ENCODE results near the gene CD1D. TPM values are rescaled to one million over a fixed set of nuclear protein-coding genes. Genes with fewer than 3 reads are reported as not detected.

Gene CD1D
- total and polyA plus RNA-seq, 2 donors from 2014 or later = 0.77 to 3.2 TPM

DNA sequence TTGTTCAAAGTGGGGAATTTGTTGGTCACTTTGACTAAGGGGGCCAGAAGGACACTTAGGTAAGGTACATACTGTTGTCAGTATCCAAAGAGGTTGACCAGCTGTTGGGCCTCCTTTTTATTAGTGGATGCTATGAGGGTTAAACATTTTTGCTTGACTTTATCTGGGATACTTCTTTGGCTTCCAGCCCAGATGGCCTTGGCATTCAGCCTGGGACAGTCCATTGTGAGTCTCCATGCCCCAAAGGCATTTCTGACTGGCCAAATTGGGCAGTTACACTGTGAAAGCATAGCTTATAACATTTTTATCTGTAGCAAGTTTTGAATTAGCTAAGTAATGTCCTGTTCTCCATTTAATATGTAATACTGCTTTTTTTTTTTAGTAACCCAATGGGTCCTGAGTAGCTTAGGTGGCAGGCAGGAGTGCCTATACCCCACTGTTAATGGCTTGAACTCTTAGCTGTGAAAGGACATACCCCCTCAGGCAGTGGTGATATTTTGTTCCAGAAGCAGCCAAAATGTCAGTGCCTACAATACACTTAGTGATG lies 35.4 kb upstream of the CD1D start:
- H3K9ac ChIP-seq (ENCODE audit: low read length in 3 of 3) = no peak overlapping the region
- H3K4me1 ChIP-seq (ENCODE audit: control insufficient read depth in 2 of 3, insufficient read depth in 2 of 3, low read depth in 1 of 3, low read length in 3 of 3) = peaks cover 0 to 3% (median 0%) of the 10 kb centered on the region in 3 donors

DNA sequence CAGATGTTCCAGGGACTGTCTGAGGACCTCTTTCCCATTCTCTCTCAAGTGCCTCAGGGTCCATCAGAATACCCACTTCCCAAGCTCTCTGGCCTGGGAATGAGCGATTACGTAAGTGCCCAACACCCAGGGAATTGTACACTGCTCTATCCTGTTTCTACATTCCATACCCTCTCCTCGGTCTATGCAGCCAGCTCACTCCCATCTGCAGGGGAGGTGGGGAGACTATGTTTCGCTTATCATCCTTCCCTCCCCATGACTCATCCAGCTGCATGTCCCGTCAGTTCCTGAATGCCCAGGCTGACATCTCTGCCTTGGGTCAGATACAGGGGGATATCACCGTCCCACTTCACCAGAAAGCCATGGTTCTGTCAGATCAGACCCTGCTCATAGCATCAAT lies 34.5 kb upstream of the CD1D start:
- Histone ChIP-seq H3K27me3 (ENCODE audit: control insufficient read depth, insufficient read depth, low read length) (no peaks in the 10 kb centered on the region), H3K4me1 (ENCODE audit: control insufficient read depth in 2 of 3, insufficient read depth in 2 of 3, low read depth in 1 of 3, low read length in 3 of 3) (peaks cover 0 to 3% (median 0%) of the 10 kb centered on the region in 3 donors), H3K27ac (ENCODE audit: low read depth in 2 of 2, low read length in 2 of 2) (no peak overlapping the region), H3K4me3 (ENCODE audit: low read length in 3 of 3) (no peak overlapping the region), H3K9ac (ENCODE audit: low read length in 3 of 3) (no peak overlapping the region), H3K9me3 (ENCODE audit: control insufficient read depth in 2 of 3, insufficient read depth in 1 of 3, low read length in 3 of 3) (no peaks in the 10 kb centered on the region), H3K36me3 (ENCODE audit: control insufficient read depth in 2 of 3, insufficient read depth in 3 of 3, low read length in 3 of 3) (no peaks in the 10 kb centered on the region)
- FAIRE-seq = no peak
- intact Hi-C loops (cut with DNase I) = no loop called here
- TF ChIP-seq, protein P1, sequence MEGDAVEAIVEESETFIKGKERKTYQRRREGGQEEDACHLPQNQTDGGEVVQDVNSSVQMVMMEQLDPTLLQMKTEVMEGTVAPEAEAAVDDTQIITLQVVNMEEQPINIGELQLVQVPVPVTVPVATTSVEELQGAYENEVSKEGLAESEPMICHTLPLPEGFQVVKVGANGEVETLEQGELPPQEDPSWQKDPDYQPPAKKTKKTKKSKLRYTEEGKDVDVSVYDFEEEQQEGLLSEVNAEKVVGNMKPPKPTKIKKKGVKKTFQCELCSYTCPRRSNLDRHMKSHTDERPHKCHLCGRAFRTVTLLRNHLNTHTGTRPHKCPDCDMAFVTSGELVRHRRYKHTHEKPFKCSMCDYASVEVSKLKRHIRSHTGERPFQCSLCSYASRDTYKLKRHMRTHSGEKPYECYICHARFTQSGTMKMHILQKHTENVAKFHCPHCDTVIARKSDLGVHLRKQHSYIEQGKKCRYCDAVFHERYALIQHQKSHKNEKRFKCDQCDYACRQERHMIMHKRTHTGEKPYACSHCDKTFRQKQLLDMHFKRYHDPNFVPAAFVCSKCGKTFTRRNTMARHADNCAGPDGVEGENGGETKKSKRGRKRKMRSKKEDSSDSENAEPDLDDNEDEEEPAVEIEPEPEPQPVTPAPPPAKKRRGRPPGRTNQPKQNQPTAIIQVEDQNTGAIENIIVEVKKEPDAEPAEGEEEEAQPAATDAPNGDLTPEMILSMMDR (IDR thresholded peaks at IDR 0.05; ENCODE audit: borderline replicate concordance, extremely low read depth, insufficient read depth) = no peak
- DNase-seq = no peak

More for the DNA sequence above, 35.4 kb upstream of the CD1D start:
- Histone ChIP-seq H3K9me3 (ENCODE audit: control insufficient read depth in 2 of 3, insufficient read depth in 1 of 3, low read length in 3 of 3) (no peaks in the 10 kb centered on the region), H3K27me3 (ENCODE audit: control insufficient read depth, insufficient read depth, low read length) (no peaks in the 10 kb centered on the region), H3K4me3 (ENCODE audit: low read length in 3 of 3) (no peak overlapping the region), H3K27ac (ENCODE audit: low read depth in 2 of 2, low read length in 2 of 2) (no peak overlapping the region), H3K36me3 (ENCODE audit: control insufficient read depth in 2 of 3, insufficient read depth in 3 of 3, low read length in 3 of 3) (no peaks in the 10 kb centered on the region)
- intact Hi-C loops (cut with DNase I) = no loop called here
- FAIRE-seq = no peak
- DNase-seq = peak in 1 of 5 donors; percentile 79
- TF ChIP-seq, protein P1 (IDR thresholded peaks at IDR 0.05; ENCODE audit: borderline replicate concordance, extremely low read depth, insufficient read depth) = no peak

DNA sequence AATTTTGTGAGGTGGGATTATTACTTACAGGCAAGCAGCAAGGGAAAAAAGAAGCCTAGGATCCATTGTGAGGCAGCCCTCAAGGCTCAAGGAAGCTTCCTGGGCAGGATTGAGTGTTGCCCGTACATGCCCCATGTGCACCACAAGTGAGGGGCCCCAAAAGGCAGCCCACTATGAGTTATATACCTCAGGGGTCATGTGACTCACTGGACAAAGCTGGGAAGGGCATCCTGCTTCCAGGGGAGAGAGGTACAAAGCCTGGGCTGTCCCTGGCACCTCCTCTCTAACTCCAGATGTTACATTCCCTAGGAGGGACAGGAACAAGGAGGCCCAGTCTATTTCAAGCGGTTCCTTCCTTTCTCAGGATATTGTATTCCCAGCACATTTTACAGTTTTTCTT lies 34.0 kb upstream of the CD1D start:
- FAIRE-seq = no peak
- no peak for DNase-seq
- no peaks in the 10 kb centered on the region for H3K36me3 ChIP-seq (ENCODE audit: control insufficient read depth in 2 of 3, insufficient read depth in 3 of 3, low read length in 3 of 3)
- no peak overlapping the region for H3K9ac ChIP-seq (ENCODE audit: low read length in 3 of 3)
- no peaks in the 10 kb centered on the region for H3K27me3 ChIP-seq (ENCODE audit: control insufficient read depth, insufficient read depth, low read length)
- no peak overlapping the region for H3K4me3 ChIP-seq (ENCODE audit: low read length in 3 of 3)
- no peak overlapping the region for H3K27ac ChIP-seq (ENCODE audit: low read depth in 2 of 2, low read length in 2 of 2)
- TF ChIP-seq, protein P1 (IDR thresholded peaks at IDR 0.05; ENCODE audit: borderline replicate concordance, extremely low read depth, insufficient read depth) = no peak
- peaks cover 0 to 3% (median 0%) of the 10 kb centered on the region in 3 donors for H3K4me1 ChIP-seq (ENCODE audit: control insufficient read depth in 2 of 3, insufficient read depth in 2 of 3, low read depth in 1 of 3, low read length in 3 of 3)
- H3K9me3 ChIP-seq (ENCODE audit: control insufficient read depth in 2 of 3, insufficient read depth in 1 of 3, low read length in 3 of 3) = no peaks in the 10 kb centered on the region
- intact Hi-C loops (cut with DNase I) = no loop called here

DNA sequence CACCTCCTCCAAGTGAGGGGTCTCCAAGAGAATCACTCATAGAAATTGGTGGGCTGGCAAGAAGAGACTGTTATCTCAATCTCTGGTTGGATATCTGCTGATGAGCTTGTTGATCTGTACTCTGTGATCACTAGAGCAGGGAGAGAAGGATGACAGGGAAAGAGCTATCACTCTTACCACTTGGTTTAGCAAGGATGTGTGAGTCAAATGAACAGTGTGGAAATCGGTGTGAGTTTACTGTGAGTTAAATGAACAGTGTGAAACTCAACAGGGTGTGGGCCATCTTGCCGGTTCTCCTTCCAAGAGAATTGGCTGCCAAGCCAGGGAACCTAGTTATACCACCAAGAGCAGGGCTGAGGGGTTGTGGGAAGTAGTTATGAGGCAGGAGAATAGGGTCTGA lies 33.3 kb upstream of the CD1D start:
- Histone ChIP-seq H3K4me3 (ENCODE audit: low read length in 3 of 3) (no peak overlapping the region), H3K27ac (ENCODE audit: low read depth in 2 of 2, low read length in 2 of 2) (peak overlapping the region in 1 of 2 donors; percentile 50), H3K4me1 (ENCODE audit: control insufficient read depth in 2 of 3, insufficient read depth in 2 of 3, low read depth in 1 of 3, low read length in 3 of 3) (peaks cover 0 to 3% (median 0%) of the 10 kb centered on the region in 3 donors), H3K27me3 (ENCODE audit: control insufficient read depth, insufficient read depth, low read length) (no peaks in the 10 kb centered on the region), H3K36me3 (ENCODE audit: control insufficient read depth in 2 of 3, insufficient read depth in 3 of 3, low read length in 3 of 3) (no peaks in the 10 kb centered on the region), H3K9me3 (ENCODE audit: control insufficient read depth in 2 of 3, insufficient read depth in 1 of 3, low read length in 3 of 3) (no peaks in the 10 kb centered on the region), H3K9ac (ENCODE audit: low read length in 3 of 3) (no peak overlapping the region)
- DNase-seq = no peak
- FAIRE-seq = no peak
- TF ChIP-seq, protein P1 (IDR thresholded peaks at IDR 0.05; ENCODE audit: borderline replicate concordance, extremely low read depth, insufficient read depth) = no peak
- intact Hi-C loops (cut with DNase I) = no loop called here
